Calu3 (cell line): ENCODE measurements around the gene TGFBRAP1. TPM values are rescaled to one million over a fixed set of nuclear protein-coding genes. Genes with fewer than 3 reads are reported as not detected.

ENCODE experiments used
- Bru-seq: library from RNA; stranded (reverse); fragments of 400-500 nt; gene quantifications from one replicate; lab custom pipeline; 2021; lab: Mats Ljungman, UMichigan
- BruChase-seq, 2 experiments: library from RNA; stranded (reverse); fragments of 400-500 nt; gene quantifications; one replicate each; lab custom pipeline; 2021; lab: Mats Ljungman, UMichigan
- BruUV-seq: library from RNA; stranded (reverse); fragments of 400-500 nt; replicated peaks from 2 replicates; lab custom pipeline; 2021; lab: Mats Ljungman, UMichigan
- CTCF ChIA-PET: fragments of 300-600 bp; sonication (Branson Sonifier 250); formaldehyde crosslinking; loops from one replicate; lab custom pipeline; 2022; ENCODE audit warnings: antibody characterized with exemption; lab: Charles Lee
- DNase-seq: peaks from one replicate; pipeline ENCODE4 v3.0.0; 2022
- H3K27ac Mint-ChIP-seq: one replicate; pipeline ENCODE4 v1.8.0; 2022; ENCODE audit warnings: mixed read lengths; ENCODE audit not compliant: unreplicated experiment
- H3K27me3 Mint-ChIP-seq: one replicate; pipeline ENCODE4 v1.8.0; 2022; ENCODE audit warnings: mixed read lengths; ENCODE audit not compliant: unreplicated experiment
- H3K36me3 Mint-ChIP-seq: one replicate; pipeline ENCODE4 v1.8.0; 2022; ENCODE audit warnings: mild to moderate bottlenecking, moderate library complexity, mixed read lengths; ENCODE audit not compliant: insufficient read depth, unreplicated experiment
- H3K4me1 Mint-ChIP-seq: one replicate; pipeline ENCODE4 v1.8.0; 2022; ENCODE audit warnings: mild to moderate bottlenecking, low read depth, mixed read lengths; ENCODE audit not compliant: unreplicated experiment
- H3K4me3 Mint-ChIP-seq: one replicate; pipeline ENCODE4 v1.8.0; 2022; ENCODE audit warnings: mild to moderate bottlenecking, low read depth, moderate library complexity, mixed read lengths; ENCODE audit not compliant: unreplicated experiment
- H3K9me3 Mint-ChIP-seq: one replicate; pipeline ENCODE4 v1.8.0; 2022; ENCODE audit warnings: low read depth, mixed read lengths; ENCODE audit not compliant: unreplicated experiment
- intact Hi-C: fragments of 100-400 bp; cut with micrococcal nuclease; formaldehyde crosslinking; loops from one replicate; pipeline ENCODE4 v1.10.0; 2022; ENCODE audit not compliant: unreplicated experiment
- long read RNA-seq: library from polyadenylated mRNA; stranded (forward); transcript quantifications from one replicate; pipeline ENCODE4 v2.0.0, GENCODE V29; 2022
- total RNA-seq: library from RNA; stranded (reverse); gene quantifications from 2 replicates; pipeline ENCODE4 v1.2.3, GENCODE V29; 2022
- TF ChIP-seq, protein P1 (sequence below): fragments of 200-600 bp; IDR thresholded peaks from one replicate; pipeline ENCODE4 v1.8.0; 2022; ENCODE audit warnings: antibody characterized with exemption; ENCODE audit not compliant: unreplicated experiment

Gene TGFBRAP1, protein sequence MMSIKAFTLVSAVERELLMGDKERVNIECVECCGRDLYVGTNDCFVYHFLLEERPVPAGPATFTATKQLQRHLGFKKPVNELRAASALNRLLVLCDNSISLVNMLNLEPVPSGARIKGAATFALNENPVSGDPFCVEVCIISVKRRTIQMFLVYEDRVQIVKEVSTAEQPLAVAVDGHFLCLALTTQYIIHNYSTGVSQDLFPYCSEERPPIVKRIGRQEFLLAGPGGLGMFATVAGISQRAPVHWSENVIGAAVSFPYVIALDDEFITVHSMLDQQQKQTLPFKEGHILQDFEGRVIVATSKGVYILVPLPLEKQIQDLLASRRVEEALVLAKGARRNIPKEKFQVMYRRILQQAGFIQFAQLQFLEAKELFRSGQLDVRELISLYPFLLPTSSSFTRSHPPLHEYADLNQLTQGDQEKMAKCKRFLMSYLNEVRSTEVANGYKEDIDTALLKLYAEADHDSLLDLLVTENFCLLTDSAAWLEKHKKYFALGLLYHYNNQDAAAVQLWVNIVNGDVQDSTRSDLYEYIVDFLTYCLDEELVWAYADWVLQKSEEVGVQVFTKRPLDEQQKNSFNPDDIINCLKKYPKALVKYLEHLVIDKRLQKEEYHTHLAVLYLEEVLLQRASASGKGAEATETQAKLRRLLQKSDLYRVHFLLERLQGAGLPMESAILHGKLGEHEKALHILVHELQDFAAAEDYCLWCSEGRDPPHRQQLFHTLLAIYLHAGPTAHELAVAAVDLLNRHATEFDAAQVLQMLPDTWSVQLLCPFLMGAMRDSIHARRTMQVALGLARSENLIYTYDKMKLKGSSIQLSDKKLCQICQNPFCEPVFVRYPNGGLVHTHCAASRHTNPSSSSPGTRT
- total RNA-seq (24.3 and 24.5 TPM in 2 replicates), Bru-seq, nascent RNA (percentile 75 among the genes with signal in this experiment), BruChase-seq, experiment 1, labeled RNA remaining after a 6-hour chase (percentile 64 among the genes with signal in this experiment), BruChase-seq, experiment 2, labeled RNA remaining after a 2-hour chase (percentile 69 among the genes with signal in this experiment)
- long read RNA-seq, full-length matches to known transcripts = 7 of 26 reads
- long read RNA-seq, partial matches to known transcripts = 5 of 26 reads
- long read RNA-seq, other reads (novel, unspliced or antisense) = 14 of 26 reads

DNA sequence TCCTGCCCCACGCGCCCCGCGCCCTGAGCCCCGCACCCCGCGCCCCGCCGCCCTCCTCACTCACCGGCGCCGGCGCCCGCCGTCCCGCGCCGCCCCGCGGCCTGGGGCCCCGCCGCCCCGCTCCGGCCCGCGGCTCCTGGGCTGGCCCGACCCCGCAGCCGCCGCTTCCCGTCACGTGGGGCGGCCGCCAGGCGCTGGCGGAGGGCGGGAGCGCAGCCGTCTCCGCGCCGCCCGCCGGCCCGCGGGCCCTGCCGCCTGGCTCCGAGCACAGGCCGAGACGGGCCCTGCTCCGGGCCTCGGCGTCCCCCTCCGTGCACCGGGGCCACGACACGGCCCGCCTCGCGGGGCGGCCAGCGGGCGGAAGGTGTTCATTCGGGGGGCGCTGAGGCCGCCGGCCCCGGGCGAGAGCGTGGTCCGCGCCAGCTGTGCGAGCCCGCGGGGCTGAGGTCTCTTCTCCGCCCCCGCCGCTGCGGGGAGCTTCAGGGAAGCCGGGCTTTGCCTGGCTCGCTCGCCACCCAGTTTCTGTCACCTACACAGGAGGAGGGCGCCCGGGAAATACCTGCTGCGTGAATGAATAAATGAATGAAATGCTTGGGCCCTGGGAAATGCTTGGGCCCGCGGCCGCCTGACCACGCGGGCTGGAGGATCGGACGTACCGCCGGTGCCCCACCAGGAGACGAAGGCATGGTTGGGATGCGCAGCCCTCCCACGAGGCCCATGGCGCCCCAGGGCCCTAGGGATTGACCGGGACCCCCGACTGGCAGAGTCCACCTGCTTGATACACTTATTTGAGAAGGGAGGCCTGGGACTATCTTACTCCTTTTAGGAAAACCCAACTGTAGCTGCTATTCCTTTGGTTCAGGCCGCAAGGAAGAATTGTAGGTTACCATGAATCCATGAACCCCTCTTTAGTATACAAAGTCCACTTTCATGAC, at the start of gene TGFBRAP1:
Gene TGFBRAP1, minus strand, starts transcription at position 175 of the 935 bp plus-strand sequence. CDS start 21,434 bp downstream, outside the sequence.
- peak within 1 kb of the TSS; percentile 90 for H3K4me3 Mint-ChIP-seq
- CTCF ChIA-PET = interaction anchor here (1.3 to 1.9 kb wide), 2 partner anchors 14 to 35 kb away, joined by 4 to 5 read pairs; no protein-coding TSS in a partner anchor

DNA sequence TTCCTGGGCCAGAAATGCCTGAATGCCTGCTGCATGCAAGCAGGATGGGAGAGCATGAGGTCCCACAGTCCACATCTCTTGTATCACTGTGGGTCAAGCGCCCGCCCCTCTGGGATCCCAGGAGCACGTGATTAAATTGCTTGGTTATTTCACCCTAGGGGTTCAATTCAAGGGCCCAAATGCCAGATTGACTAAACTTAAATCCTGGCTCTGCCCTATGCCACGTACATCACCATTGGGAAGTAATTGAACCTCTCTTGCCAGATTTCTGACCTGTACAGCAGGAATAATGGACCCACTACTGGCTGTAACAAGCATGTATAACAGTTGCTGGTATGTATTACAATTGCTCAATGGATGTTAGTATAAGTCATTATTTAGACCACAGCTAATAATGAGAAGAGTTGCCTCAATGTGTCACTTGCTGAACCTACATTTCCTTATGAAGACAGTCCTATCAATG, 49.4 kb upstream of the TGFBRAP1 start:
- intact Hi-C loops = loop anchor here (2.0 kb wide), 1 partner anchor 18 kb away; no protein-coding TSS in a partner anchor
- DNase-seq = no peak
- CTCF ChIA-PET = interaction anchor here (1.0 kb wide), 1 partner anchor 142 kb away, joined by 3 read pairs; no protein-coding TSS in a partner anchor
- no peak overlapping the region for H3K4me3 Mint-ChIP-seq
- H3K9me3 Mint-ChIP-seq = peaks cover 3% of the 10 kb centered on the region
- TF ChIP-seq, protein P1, sequence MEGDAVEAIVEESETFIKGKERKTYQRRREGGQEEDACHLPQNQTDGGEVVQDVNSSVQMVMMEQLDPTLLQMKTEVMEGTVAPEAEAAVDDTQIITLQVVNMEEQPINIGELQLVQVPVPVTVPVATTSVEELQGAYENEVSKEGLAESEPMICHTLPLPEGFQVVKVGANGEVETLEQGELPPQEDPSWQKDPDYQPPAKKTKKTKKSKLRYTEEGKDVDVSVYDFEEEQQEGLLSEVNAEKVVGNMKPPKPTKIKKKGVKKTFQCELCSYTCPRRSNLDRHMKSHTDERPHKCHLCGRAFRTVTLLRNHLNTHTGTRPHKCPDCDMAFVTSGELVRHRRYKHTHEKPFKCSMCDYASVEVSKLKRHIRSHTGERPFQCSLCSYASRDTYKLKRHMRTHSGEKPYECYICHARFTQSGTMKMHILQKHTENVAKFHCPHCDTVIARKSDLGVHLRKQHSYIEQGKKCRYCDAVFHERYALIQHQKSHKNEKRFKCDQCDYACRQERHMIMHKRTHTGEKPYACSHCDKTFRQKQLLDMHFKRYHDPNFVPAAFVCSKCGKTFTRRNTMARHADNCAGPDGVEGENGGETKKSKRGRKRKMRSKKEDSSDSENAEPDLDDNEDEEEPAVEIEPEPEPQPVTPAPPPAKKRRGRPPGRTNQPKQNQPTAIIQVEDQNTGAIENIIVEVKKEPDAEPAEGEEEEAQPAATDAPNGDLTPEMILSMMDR = no peak
- peaks cover 85% of the 10 kb centered on the region for H3K36me3 Mint-ChIP-seq
- no peak overlapping the region for H3K27ac Mint-ChIP-seq
- BruUV-seq = no TSS peak
- H3K27me3 Mint-ChIP-seq = no peaks in the 10 kb centered on the region
- H3K4me1 Mint-ChIP-seq = peaks cover 50% of the 10 kb centered on the region

More for the DNA sequence above, at the start of gene TGFBRAP1:
- BruUV-seq = no TSS peak
- peaks cover 32% of the 10 kb centered on the region for H3K4me1 Mint-ChIP-seq
- TF ChIP-seq, protein P1 = no peak
- H3K27ac Mint-ChIP-seq = peak within 1 kb of the TSS; percentile 83
- intact Hi-C loops = no loop called here
- peak; percentile 65 for DNase-seq
- H3K27me3 Mint-ChIP-seq = no peaks in the 10 kb centered on the region
- H3K9me3 Mint-ChIP-seq = no peaks in the 10 kb centered on the region
- peaks cover 25% of the 10 kb centered on the region for H3K36me3 Mint-ChIP-seq

DNA sequence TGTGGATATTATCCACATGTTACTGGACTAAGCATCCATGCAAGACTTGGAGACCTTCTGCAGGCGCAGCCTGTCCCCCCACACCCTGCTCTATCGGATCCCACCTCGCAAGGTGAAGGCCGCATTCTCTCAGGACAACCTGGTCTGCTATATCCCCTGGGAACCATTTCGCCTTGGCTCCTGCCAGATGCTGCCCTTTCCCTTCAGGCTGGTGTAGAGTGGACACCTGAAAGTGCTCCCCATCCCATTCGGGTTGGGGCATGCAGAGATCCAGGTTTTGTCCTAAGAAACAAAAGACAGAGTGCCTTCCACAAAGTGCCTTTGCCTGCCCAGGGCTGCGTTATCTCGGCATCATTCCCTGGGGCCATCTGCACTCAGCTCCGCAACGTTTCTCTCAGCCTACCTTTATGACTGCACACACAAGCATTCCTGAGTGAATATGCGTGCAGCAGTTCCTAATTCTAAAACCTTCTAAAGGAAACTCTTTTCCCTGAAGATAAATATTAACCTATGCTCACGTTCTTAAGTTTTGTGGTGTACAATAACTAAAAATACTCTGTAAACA, 48.8 kb upstream of the TGFBRAP1 start:
- CTCF ChIA-PET = no interaction called here
- peaks cover 85% of the 10 kb centered on the region for H3K36me3 Mint-ChIP-seq
- peaks cover 3% of the 10 kb centered on the region for H3K9me3 Mint-ChIP-seq
- H3K4me1 Mint-ChIP-seq = peaks cover 47% of the 10 kb centered on the region
- H3K27ac Mint-ChIP-seq = no peak overlapping the region
- TF ChIP-seq, protein P1 = no peak
- H3K4me3 Mint-ChIP-seq = no peak overlapping the region
- H3K27me3 Mint-ChIP-seq = no peaks in the 10 kb centered on the region
- no peak for DNase-seq
- intact Hi-C loops = loop anchor here (2.0 kb wide), 1 partner anchor 18 kb away; no protein-coding TSS in a partner anchor
- no TSS peak for BruUV-seq
